PC-3 (cell line): Measurements from ENCODE around the gene VRTN.

Experiments used
- EZH2 ChIP-seq: fragments of 300-600 bp; sonication (generic); IDR thresholded peaks from one replicate; pipeline ENCODE4 v1.6.1; 2017; ENCODE audit warnings: antibody characterized with exemption, mild to moderate bottlenecking, low read length; ENCODE audit not compliant: unreplicated experiment
- EZH2phosphoT487 ChIP-seq: fragments of 300-600 bp; sonication (generic); IDR thresholded peaks from 2 replicates; pipeline ENCODE4 v1.6.1; 2018; ENCODE audit warnings: mild to moderate bottlenecking, antibody characterized with exemption, low read length, borderline replicate concordance
- TF ChIP-seq, protein P1 (sequence below): fragments of 300-600 bp; sonication (generic); conservative IDR thresholded peaks from 2 replicates; pipeline ENCODE4 v1.5.1; 2017; ENCODE audit warnings: antibody characterized with exemption, low read depth, mild to moderate bottlenecking, low read length

GRCh38 chr14:74362361-74362915 lies 14.2 kb downstream of the VRTN start:
- TF ChIP-seq, protein P1, sequence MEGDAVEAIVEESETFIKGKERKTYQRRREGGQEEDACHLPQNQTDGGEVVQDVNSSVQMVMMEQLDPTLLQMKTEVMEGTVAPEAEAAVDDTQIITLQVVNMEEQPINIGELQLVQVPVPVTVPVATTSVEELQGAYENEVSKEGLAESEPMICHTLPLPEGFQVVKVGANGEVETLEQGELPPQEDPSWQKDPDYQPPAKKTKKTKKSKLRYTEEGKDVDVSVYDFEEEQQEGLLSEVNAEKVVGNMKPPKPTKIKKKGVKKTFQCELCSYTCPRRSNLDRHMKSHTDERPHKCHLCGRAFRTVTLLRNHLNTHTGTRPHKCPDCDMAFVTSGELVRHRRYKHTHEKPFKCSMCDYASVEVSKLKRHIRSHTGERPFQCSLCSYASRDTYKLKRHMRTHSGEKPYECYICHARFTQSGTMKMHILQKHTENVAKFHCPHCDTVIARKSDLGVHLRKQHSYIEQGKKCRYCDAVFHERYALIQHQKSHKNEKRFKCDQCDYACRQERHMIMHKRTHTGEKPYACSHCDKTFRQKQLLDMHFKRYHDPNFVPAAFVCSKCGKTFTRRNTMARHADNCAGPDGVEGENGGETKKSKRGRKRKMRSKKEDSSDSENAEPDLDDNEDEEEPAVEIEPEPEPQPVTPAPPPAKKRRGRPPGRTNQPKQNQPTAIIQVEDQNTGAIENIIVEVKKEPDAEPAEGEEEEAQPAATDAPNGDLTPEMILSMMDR: peak; percentile 93
- no peak for TF ChIP-seq EZH2
- TF ChIP-seq EZH2phosphoT487: no peak
